B cell (primary cell): ENCODE data around the gene EOGT. TPM values are rescaled to one million over a fixed set of nuclear protein-coding genes. Genes with fewer than 3 reads are reported as not detected.

Experiments
- ATAC-seq: fragments of 200-7000 bp; cut with Tn5 transposase; one replicate; pipeline ENCODE4 v1.10.0; 2021; ENCODE audit warnings: low read depth, mild to moderate bottlenecking, moderate number of reproducible peaks, moderate library complexity
- CTCF ChIA-PET: fragments of 350-600 bp; sonication (Branson Sonifier 250); formaldehyde crosslinking; loops from one replicate; lab custom pipeline; 2021; ENCODE audit warnings: antibody characterized with exemption, inconsistent platforms; lab: Charles Lee
- POLR2A ChIA-PET: fragments of 350-600 bp; sonication (Branson Sonifier 250); formaldehyde crosslinking; loops from one replicate; lab custom pipeline; 2021; ENCODE audit warnings: antibody characterized with exemption; lab: Charles Lee
- DNase-seq: peaks from one replicate; pipeline ENCODE4 v3.0.0; 2013
- H2AFZ ChIP-seq: 2 replicates; pipeline ENCODE4 v1.6.1; 2012; ENCODE audit warnings: mild to moderate bottlenecking, low read depth, low read length; ENCODE audit not compliant: insufficient read depth, poor library complexity, severe bottlenecking
- H3K27ac ChIP-seq, 2 donors: 1 replicate in 1 of 2; 2 replicates in 1 of 2; pipeline ENCODE4 v1.5.1; 2012 to 2013; ENCODE audit warnings: low read length in 2 of 2, mild to moderate bottlenecking in 2 of 2, moderate library complexity in 1 of 2
- H3K27me3 ChIP-seq, 4 experiments: fragments of 200-600 bp in 1 of 4; sonication (generic) in 1 of 4; replicated peaks in 1 of 4; 1 replicate in 2 of 4; 2 replicates in 2 of 4; pipeline versions ENCODE4 v1.6.1 to v1.7.0; 2013 to 2016; ENCODE audit warnings: low read length in 3 of 4, mild to moderate bottlenecking in 2 of 4, mixed read lengths in 1 of 4, moderate library complexity in 1 of 4; ENCODE audit not compliant: insufficient read depth in 4 of 4, control insufficient read depth in 3 of 4; ENCODE audit errors: control extremely low read depth in 1 of 4
- H3K36me3 ChIP-seq, 2 experiments: replicated peaks in 1 of 2; 1 replicate in 1 of 2; 2 replicates in 1 of 2; pipeline versions ENCODE4 v1.6.1 to v1.7.1; 2013; ENCODE audit warnings: low read length in 1 of 2; ENCODE audit not compliant: insufficient read depth in 2 of 2, control insufficient read depth in 1 of 2; ENCODE audit errors: control extremely low read depth in 1 of 2, extremely low read depth in 1 of 2
- H3K4me1 ChIP-seq, 2 donors: fragments of 200-600 bp in 1 of 2; sonication (generic) in 1 of 2; 1 replicate in 1 of 2; 2 replicates in 1 of 2; pipeline versions ENCODE4 v1.5.1 to v1.6.1; 2013 to 2017; ENCODE audit warnings: low read length in 2 of 2; ENCODE audit not compliant: control insufficient read depth in 2 of 2, insufficient read depth in 2 of 2
- H3K4me2 ChIP-seq: replicated peaks from 2 replicates; pipeline ENCODE3; 2012; ENCODE audit warnings: mild to moderate bottlenecking, low read depth, low read length; ENCODE audit not compliant: poor library complexity, severe bottlenecking
- H3K4me3 ChIP-seq, 5 experiments: fragments of 200-600 bp in 1 of 5; sonication (generic) in 1 of 5; 1 replicate in 3 of 5; 2 replicates in 2 of 5; pipeline versions ENCODE4 v1.5.1 to v1.7.0; 2011 to 2016; ENCODE audit warnings: low read length in 4 of 5, mild to moderate bottlenecking in 4 of 5, low read depth in 2 of 5, control low read depth in 1 of 5, moderate library complexity in 1 of 5; ENCODE audit not compliant: insufficient read depth in 1 of 5; ENCODE audit errors: control extremely low read depth in 1 of 5, extremely low read depth in 1 of 5
- H3K79me2 ChIP-seq: fragments of 200-600 bp; sonication (generic); one replicate; pipeline ENCODE4 v1.6.0; 2016; ENCODE audit warnings: low read length; ENCODE audit not compliant: control insufficient read depth, insufficient read depth
- H3K9ac ChIP-seq: fragments of 200-600 bp; sonication (generic); 2 replicates; pipeline ENCODE4 v1.6.1; 2017; ENCODE audit warnings: mild to moderate bottlenecking, low read length, moderate library complexity
- H3K9me3 ChIP-seq, 3 donors: one replicate each; pipeline versions ENCODE4 v1.6.1 to v1.7.1; 2013; ENCODE audit warnings: low read length in 2 of 3; ENCODE audit not compliant: control insufficient read depth in 2 of 3, insufficient read depth in 1 of 3; ENCODE audit errors: control extremely low read depth in 1 of 3
- H4K20me1 ChIP-seq: 2 replicates; pipeline ENCODE4 v1.6.0; 2012; ENCODE audit warnings: mild to moderate bottlenecking, low read length; ENCODE audit not compliant: insufficient read depth, control insufficient read depth, poor library complexity, severe bottlenecking
- H3K27ac Mint-ChIP-seq: one replicate; pipeline ENCODE4 v1.8.0; 2021; ENCODE audit warnings: mixed read lengths
- H3K27me3 Mint-ChIP-seq: one replicate; pipeline ENCODE4 v1.8.0; 2021; ENCODE audit warnings: mixed read lengths
- H3K4me1 Mint-ChIP-seq: one replicate; pipeline ENCODE4 v1.8.0; 2021; ENCODE audit warnings: mixed read lengths
- H3K4me3 Mint-ChIP-seq: one replicate; pipeline ENCODE4 v1.8.0; 2021; ENCODE audit warnings: mixed read lengths
- H3K9me3 Mint-ChIP-seq: one replicate; pipeline ENCODE4 v1.8.0; 2022; ENCODE audit warnings: mixed read lengths; ENCODE audit not compliant: insufficient read depth
- CTCF ChIP-seq: fragments of 200-600 bp; IDR thresholded peaks from one replicate; pipeline ENCODE4 v1.8.0; 2022; ENCODE audit warnings: antibody characterized with exemption, mild to moderate bottlenecking
- EZH2 ChIP-seq: IDR thresholded peaks from 2 replicates; pipeline ENCODE4 v1.6.1; 2012; ENCODE audit warnings: borderline replicate concordance, low read depth, mild to moderate bottlenecking, moderate library complexity, low read length; ENCODE audit not compliant: insufficient read depth, poor library complexity, severe bottlenecking
- WGBS: methylation state at CpG from one replicate; pipeline ENCODE4 v1.1.5; 2013; ENCODE audit warnings: missing lambda C conversion rate; ENCODE audit not compliant: insufficient coverage; 5-methylcytosine and 5-hydroxymethylcytosine counted together
- intact Hi-C: fragments of 100-400 bp; cut with micrococcal nuclease; formaldehyde crosslinking; loops from one replicate; pipeline ENCODE4 v1.10.0; 2022
- polyA plus RNA-seq: library from polyadenylated mRNA; depleted of rRNA; stranded (reverse); fragments of >200 nt; gene quantifications from 2 replicates; pipeline ENCODE4 v1.2.3, GENCODE V29; 2012
- total RNA-seq, 2 donors: library from RNA; stranded (reverse); fragments of 120-200 nt in 1 of 2; gene quantifications; 1 replicate in 1 of 2; 2 replicates in 1 of 2; pipeline versions ENCODE4 v1.2.3 to v1.2.4, GENCODE V29; 2013 to 2022

The EOGT gene
- total and polyA plus RNA-seq, 2 donors (not counting 1 experiment from before 2014, with no cell fraction given): 1.7 to 15.5 TPM

- H3K4me2 ChIP-seq: peak within 1 kb of the TSS; percentile 77
- H3K27ac ChIP-seq: peak within 1 kb of the TSS; percentile 92
- peaks cover 46% of the 10 kb centered on the region for H3K4me1 Mint-ChIP-seq
- H3K27me3 ChIP-seq: no peaks in the 10 kb centered on the region
- DNase-seq: peak; percentile 99
- peak within 1 kb of the TSS; percentile 92 for H3K9ac ChIP-seq
- H3K9me3 Mint-ChIP-seq: no peaks in the 10 kb centered on the region
- H4K20me1 ChIP-seq: peaks cover 22% of the 10 kb centered on the region
- peak within 1 kb of the TSS; percentile 81 for H2AFZ ChIP-seq
- peak within 1 kb of the TSS; percentile 94 for H3K4me3 Mint-ChIP-seq
- no peaks in the 10 kb centered on the region for H3K9me3 ChIP-seq
- CTCF ChIA-PET: interaction anchor here (1.0 to 2.9 kb wide), 8 partner anchors 23 to 69 kb away, joined by 4 to 20 read pairs (median 6); partner anchors contain the start of genes ARL6IP5 and EOGT
- peak within 1 kb of the TSS; percentile 96 for H3K27ac Mint-ChIP-seq
- peaks cover 13 to 29% of the 10 kb centered on the region in 2 donors for H3K4me1 ChIP-seq
- H3K36me3 ChIP-seq: peaks cover 13 to 36% of the 10 kb centered on the region in 2 experiments
- under 1% methylated on average over 45 of the region's 45 CpGs for whole genome bisulfite sequencing
- no peak for TF ChIP-seq EZH2
- no peak for TF ChIP-seq CTCF
- intact Hi-C loops: loop anchor here (1.0 to 2.0 kb wide), 3 partner anchors 28 to 39 kb away; partner anchors contain the start of genes ARL6IP5, EOGT and UBA3
- H3K79me2 ChIP-seq: peaks cover 62% of the 10 kb centered on the region
- peak; percentile 88 for ATAC-seq
- no peaks in the 10 kb centered on the region for H3K27me3 Mint-ChIP-seq
- POLR2A ChIA-PET: interaction anchor here (0.8 to 1.7 kb wide), 5 partner anchors 28 to 40 kb away, joined by 4 to 9 read pairs (median 7); partner anchors contain the start of gene ARL6IP5
- peak within 1 kb of the TSS; percentile 86 to 96 (median 90) for H3K4me3 ChIP-seq
These were observed 38.4 kb upstream of the EOGT start, which contains the start of gene TMF1 for GRCh38 chr3:69051756-69052471. Gene TMF1, minus strand, starts transcription at chr3:69052333. Its CDS starts 247 bp downstream, at chr3:69052086.

- no peak for DNase-seq
- Mint-ChIP-seq H3K9me3 (no peaks in the 10 kb centered on the region), H3K4me3 (peak overlapping the region; percentile 2), H3K27me3 (no peaks in the 10 kb centered on the region), H3K4me1 (peaks cover 45% of the 10 kb centered on the region), H3K27ac (no peak overlapping the region)
- ChIA-PET POLR2A (interaction anchor here (0.6 kb wide), 1 partner anchor 25 kb away, joined by 12 read pairs; no protein-coding TSS in a partner anchor), CTCF (interaction anchor here (1.2 to 1.5 kb wide), 2 partner anchors 14 to 35 kb away, joined by 3 read pairs; partner anchors contain the start of gene EOGT)
- Histone ChIP-seq H3K4me1 (peaks cover 13 to 29% of the 10 kb centered on the region in 2 donors), H3K27me3 (no peaks in the 10 kb centered on the region), H3K9me3 (no peaks in the 10 kb centered on the region), H3K9ac (no peak overlapping the region), H3K27ac (peak overlapping the region in 1 of 2 donors; percentile 46), H3K4me2 (no peak overlapping the region), H3K79me2 (peaks cover 80% of the 10 kb centered on the region), H3K36me3 (peaks cover 14 to 40% of the 10 kb centered on the region in 2 experiments), H2AFZ (no peak overlapping the region), H4K20me1 (peaks cover 22% of the 10 kb centered on the region), H3K4me3 (no peak overlapping the region)
- WGBS: no CpG with 5 or more reads among the region's 2 CpGs
- no peak for TF ChIP-seq EZH2
- no peak for TF ChIP-seq CTCF
- intact Hi-C loops: no loop called here
- no peak for ATAC-seq
These were observed 35.5 kb upstream of the EOGT start for GRCh38 chr3:69048990-69049389.
